Measurements from ENCODE around the gene SLC14A1.

SLC14A1 gene

DNA sequence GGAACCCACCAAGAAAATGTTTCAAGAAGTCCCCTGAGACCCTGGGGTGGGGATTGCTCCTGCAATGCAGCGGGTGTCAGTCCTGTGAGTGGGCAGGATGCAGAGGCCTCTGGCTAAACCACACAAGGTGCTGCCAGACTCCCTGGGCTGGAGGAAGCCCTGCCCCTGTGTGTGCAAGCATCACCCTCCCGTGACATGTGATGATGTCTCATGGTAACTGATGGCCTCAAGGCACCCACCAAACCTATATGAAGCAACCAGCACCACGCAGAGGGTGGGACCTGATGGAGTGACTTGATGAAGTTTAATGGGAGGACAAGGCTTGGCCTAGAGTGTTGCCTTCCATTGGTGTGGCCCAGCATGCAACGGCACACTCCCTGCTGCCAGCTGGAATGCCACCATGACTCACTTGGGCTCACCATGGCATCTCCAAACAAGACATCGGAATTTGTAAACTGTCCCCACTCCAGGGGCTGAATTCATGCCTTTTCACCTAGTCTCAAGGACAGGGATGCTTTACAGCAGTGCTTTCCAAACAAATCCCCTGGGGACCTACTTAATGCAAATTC lies 8.7 kb upstream of the SLC14A1 start:
- DNase-seq (ENCODE audit: low spot score) = no peak
- TF ChIP-seq, protein P1, sequence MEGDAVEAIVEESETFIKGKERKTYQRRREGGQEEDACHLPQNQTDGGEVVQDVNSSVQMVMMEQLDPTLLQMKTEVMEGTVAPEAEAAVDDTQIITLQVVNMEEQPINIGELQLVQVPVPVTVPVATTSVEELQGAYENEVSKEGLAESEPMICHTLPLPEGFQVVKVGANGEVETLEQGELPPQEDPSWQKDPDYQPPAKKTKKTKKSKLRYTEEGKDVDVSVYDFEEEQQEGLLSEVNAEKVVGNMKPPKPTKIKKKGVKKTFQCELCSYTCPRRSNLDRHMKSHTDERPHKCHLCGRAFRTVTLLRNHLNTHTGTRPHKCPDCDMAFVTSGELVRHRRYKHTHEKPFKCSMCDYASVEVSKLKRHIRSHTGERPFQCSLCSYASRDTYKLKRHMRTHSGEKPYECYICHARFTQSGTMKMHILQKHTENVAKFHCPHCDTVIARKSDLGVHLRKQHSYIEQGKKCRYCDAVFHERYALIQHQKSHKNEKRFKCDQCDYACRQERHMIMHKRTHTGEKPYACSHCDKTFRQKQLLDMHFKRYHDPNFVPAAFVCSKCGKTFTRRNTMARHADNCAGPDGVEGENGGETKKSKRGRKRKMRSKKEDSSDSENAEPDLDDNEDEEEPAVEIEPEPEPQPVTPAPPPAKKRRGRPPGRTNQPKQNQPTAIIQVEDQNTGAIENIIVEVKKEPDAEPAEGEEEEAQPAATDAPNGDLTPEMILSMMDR (IDR thresholded peaks at IDR 0.05; ENCODE audit: extremely low read depth, missing control alignments) = no peak

DNA sequence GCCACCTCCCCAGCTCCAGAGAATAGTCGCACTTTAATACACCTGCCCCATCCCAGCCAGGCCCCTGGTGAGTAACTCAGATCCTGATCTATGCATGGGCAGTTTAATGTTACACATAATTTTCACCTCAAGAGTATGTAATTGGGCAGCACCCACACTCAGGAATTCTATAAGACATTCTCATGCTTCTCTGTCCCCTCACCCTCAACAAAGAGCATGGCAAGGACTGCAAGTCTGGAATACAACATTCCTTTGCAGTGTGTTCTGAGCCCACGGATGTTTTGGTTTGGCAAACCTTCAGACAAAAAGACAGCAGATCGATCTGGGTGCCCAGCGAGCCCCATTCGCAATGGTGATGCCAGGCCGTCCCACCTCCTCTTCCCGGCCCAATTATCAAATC lies 4.9 kb upstream of the SLC14A1 start:
- no peak for DNase-seq (ENCODE audit: low spot score)
- TF ChIP-seq, protein P1 (IDR thresholded peaks at IDR 0.05; ENCODE audit: extremely low read depth, missing control alignments) = no peak

DNA sequence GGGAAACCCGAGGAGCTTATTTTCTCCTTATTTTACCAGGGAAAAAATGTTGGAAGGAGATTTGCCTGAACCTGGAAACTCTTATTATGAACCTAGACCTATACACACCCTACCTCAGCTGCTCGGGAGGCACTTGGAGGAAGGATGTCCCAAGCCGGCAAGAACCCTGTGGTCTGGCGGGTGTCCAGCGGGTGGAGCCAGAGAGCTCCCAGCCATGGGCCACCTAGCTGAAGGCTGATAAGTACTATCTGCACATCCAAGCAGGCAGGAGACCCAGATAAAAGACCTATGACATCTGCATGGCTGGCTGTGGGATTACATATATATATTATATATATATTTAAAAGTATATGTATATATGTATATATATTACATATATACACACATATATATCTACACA lies 1.1 kb upstream of the SLC14A1 start:
- TF ChIP-seq, protein P1 (IDR thresholded peaks at IDR 0.05; ENCODE audit: extremely low read depth, missing control alignments) = peak; percentile 64
- DNase-seq (ENCODE audit: low spot score) = peak; percentile 77

DNA sequence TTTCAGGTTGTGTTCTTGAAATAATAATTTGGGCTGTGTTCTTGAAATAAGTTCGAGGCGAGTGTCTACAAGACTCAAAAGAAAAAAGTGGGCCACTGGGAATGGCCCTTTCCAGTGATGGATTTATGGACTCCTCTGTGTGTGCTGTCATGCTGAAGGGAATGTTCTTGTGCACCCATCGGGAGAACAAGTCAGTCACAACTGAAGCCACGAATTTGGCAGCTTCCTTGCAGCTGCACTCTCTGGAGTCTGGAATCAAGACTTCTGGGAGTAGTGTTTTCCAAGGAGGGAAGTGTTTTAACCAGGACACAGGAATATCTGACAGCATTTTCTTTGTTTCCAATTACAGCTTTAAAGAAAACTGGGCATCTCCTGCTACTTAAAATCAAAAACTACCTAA lies 620 bp downstream of the SLC14A1 start:
- DNase-seq (ENCODE audit: low spot score) = no peak
- TF ChIP-seq, protein P1 (IDR thresholded peaks at IDR 0.05; ENCODE audit: extremely low read depth, missing control alignments) = no peak

DNA sequence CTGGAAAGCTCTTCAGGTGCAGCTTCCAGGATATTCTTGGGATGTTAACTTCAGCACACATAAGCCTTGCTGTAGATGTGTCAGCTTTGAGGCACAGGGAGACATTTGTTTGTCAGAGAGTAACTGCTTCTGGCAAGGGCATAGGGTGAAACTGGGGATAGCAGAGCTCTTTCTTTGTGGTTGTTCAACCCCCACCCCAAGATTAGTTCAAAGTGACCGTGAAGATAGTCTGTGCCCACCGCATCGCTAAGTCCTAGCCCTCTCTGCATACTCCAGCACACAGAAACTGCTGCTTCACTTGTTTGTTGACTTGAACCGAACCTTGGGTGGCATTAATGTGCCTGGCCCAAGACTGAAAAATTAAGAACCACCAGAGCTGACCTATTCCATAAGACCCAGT lies 1.4 kb downstream of the SLC14A1 start:
- TF ChIP-seq, protein P1 (IDR thresholded peaks at IDR 0.05; ENCODE audit: extremely low read depth, missing control alignments) = no peak
- DNase-seq (ENCODE audit: low spot score) = no peak

DNA sequence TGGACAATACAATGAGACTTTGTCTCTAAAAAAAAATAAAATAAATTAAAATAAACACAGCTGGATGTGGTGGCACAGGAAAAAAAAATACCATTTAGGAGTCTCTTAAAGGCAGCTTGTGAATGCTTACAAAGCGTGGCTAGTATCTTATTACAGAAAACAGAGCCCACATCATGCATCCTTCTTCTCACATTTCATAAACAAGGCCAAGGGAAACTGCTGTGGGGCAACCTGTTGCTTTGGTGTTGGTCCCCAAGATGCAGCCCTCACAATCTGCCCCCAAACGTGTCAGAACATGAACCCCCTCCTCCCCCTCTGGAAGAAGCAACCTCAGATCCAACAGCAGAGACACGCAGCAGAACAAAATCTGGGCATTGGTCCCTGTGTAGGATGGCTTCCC lies 2.6 kb downstream of the SLC14A1 start:
- DNase-seq (ENCODE audit: low spot score) = no peak
- TF ChIP-seq, protein P1 (IDR thresholded peaks at IDR 0.05; ENCODE audit: extremely low read depth, missing control alignments) = no peak

DNA sequence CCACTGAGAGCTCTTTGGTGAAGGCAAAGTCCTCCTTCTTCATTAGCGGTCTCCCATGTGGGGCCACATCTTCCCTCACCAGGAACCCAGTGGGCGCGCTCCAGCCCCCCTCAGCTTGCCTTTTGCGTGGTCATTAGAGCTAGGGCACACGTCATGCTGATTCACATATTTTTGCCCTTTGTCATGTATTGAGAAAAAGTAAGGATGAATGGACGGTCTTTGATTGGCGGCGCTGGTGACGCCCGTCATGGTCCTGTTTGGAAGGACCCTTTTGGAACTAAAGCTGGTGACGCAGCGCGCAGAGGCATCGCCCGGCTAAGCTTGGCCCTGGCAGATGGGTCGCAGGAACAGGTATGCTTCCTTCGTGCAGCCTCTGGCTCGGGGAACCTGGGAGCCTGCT lies 3.1 kb downstream of the SLC14A1 start:
- TF ChIP-seq, protein P1 (IDR thresholded peaks at IDR 0.05; ENCODE audit: extremely low read depth, missing control alignments) = no peak
- no peak for DNase-seq (ENCODE audit: low spot score)

Data from GM20000 (cell line).